ENCODE results near the gene PCDH9. TPM values are rescaled to one million over a fixed set of nuclear protein-coding genes. Genes with fewer than 3 reads are reported as not detected.

Gene PCDH9
- total and polyA plus RNA-seq, 10 of the 15 experiments (the other 5 are each of a cell fraction or from before 2014, with no cell fraction given) = 0.02 to 2.3 (median 0.05) TPM; not detected in 1

DNA sequence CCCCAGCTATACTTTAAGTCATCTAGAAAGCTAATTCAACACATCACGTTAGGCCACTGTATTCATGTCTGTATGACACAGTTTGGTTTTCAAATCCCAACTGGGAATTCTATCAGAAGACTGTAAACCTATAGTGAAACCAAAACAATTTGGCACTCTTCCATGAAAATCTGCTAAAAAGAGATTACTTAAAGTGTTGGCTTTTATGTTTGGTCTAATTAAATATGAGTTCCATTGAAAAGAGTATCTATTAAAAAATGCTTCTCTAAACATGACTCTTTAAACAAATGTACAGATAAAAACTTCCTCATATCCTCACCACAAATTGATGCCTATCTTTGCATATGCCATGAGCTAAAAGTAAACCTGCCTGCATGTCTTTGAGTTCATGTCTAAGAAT, 25.4 kb downstream of the PCDH9 start:
- no peak overlapping the region for H3K9ac ChIP-seq (ENCODE audit: control insufficient read depth, insufficient read depth, low read length)
- H3K36me3 ChIP-seq (ENCODE audit: control insufficient read depth in 2 of 2, insufficient read depth in 2 of 2, low read length in 1 of 2) = no peaks in the 10 kb centered on the region
- ChIA-PET RAD21 (ENCODE audit: unreplicated experiment) (no interaction called here), SMC1A (ENCODE audit: uncharacterized antibody, unreplicated experiment) (no interaction called here), CTCF (interaction anchor here (0.7 to 0.8 kb wide), 2 partner anchors 32 to 100 kb away, joined by 3 read pairs; no protein-coding TSS in a partner anchor), POLR2A (no interaction called here)
- H3K4me3 ChIP-seq = no peak overlapping the region
- no peak overlapping the region for H3K4me2 ChIP-seq (ENCODE audit: control insufficient read depth, insufficient read depth)
- H3K27me3 ChIP-seq (replicated peaks in 1 of 2; ENCODE audit: control insufficient read depth in 2 of 2, insufficient read depth in 2 of 2, low read length in 1 of 2) = no peaks in the 10 kb centered on the region
- no peaks in the 10 kb centered on the region for H3K79me2 ChIP-seq (ENCODE audit: control insufficient read depth, insufficient read depth, low read length)
- no peak overlapping the region for H2AFZ ChIP-seq (ENCODE audit: control insufficient read depth, low read depth, low read length)
- in situ Hi-C loops (cut with MboI) = no loop called here
- no peaks in the 10 kb centered on the region for H3K4me1 ChIP-seq (ENCODE audit: control insufficient read depth, insufficient read depth, low read length)
- FAIRE-seq (no peak), DNase-seq (ENCODE audit: low read depth, low spot score) (no peak), ATAC-seq (no peak)
- WGBS (ENCODE audit: insufficient coverage, insufficient replicate concordance, low lambda C conversion rate, missing lambda C conversion rate) = 0% methylated on average over 1 of the region's 1 CpG
- no peak overlapping the region for H3K27ac ChIP-seq (ENCODE audit: control insufficient read depth, insufficient read depth)
- intact Hi-C loops (cut with micrococcal nuclease; ENCODE audit: unreplicated experiment) = no loop called here
- BruUV-seq (replicated peaks) = no TSS peak
- no peaks in the 10 kb centered on the region for H3K9me3 ChIP-seq (replicated peaks; ENCODE audit: control insufficient read depth, insufficient read depth, low read length)
- H4K20me1 ChIP-seq (ENCODE audit: control insufficient read depth, insufficient read depth) = no peaks in the 10 kb centered on the region
- no peak for TF ChIP-seq NBN (IDR thresholded peaks at IDR 0.05)
- TF ChIP-seq ZNF384 (IDR thresholded peaks at IDR 0.05; ENCODE audit: borderline replicate concordance, low read depth, low read length) = no peak
- no peak for TF ChIP-seq ZNF687 (IDR thresholded peaks at IDR 0.05)
- no peak for TF ChIP-seq EZH2 (IDR thresholded peaks at IDR 0.05; ENCODE audit: borderline replicate concordance, control insufficient read depth, low read depth, low read length)
- no peak for TF ChIP-seq RB1 (IDR thresholded peaks at IDR 0.05; ENCODE audit: borderline replicate concordance)
- no peak for TF ChIP-seq KAT2A (conservative IDR thresholded peaks at IDR 0.05; ENCODE audit: control insufficient read depth, low read depth, low read length)
- no peak for TF ChIP-seq CHD1 (IDR thresholded peaks at IDR 0.05; ENCODE audit: low read depth, low read length)
- TF ChIP-seq, protein P1, sequence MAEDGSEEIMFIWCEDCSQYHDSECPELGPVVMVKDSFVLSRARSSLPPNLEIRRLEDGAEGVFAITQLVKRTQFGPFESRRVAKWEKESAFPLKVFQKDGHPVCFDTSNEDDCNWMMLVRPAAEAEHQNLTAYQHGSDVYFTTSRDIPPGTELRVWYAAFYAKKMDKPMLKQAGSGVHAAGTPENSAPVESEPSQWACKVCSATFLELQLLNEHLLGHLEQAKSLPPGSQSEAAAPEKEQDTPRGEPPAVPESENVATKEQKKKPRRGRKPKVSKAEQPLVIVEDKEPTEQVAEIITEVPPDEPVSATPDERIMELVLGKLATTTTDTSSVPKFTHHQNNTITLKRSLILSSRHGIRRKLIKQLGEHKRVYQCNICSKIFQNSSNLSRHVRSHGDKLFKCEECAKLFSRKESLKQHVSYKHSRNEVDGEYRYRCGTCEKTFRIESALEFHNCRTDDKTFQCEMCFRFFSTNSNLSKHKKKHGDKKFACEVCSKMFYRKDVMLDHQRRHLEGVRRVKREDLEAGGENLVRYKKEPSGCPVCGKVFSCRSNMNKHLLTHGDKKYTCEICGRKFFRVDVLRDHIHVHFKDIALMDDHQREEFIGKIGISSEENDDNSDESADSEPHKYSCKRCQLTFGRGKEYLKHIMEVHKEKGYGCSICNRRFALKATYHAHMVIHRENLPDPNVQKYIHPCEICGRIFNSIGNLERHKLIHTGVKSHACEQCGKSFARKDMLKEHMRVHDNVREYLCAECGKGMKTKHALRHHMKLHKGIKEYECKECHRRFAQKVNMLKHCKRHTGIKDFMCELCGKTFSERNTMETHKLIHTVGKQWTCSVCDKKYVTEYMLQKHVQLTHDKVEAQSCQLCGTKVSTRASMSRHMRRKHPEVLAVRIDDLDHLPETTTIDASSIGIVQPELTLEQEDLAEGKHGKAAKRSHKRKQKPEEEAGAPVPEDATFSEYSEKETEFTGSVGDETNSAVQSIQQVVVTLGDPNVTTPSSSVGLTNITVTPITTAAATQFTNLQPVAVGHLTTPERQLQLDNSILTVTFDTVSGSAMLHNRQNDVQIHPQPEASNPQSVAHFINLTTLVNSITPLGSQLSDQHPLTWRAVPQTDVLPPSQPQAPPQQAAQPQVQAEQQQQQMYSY (CRISPR knock-in tag; IDR thresholded peaks at IDR 0.05) = no peak
- no peak for TF ChIP-seq ZNF24 (IDR thresholded peaks at IDR 0.05)
- TF ChIP-seq IRF5 (IDR thresholded peaks at IDR 0.05; ENCODE audit: borderline replicate concordance) = no peak
- TF ChIP-seq ZNF622 (IDR thresholded peaks at IDR 0.05) = no peak
- TF ChIP-seq, protein P2, sequence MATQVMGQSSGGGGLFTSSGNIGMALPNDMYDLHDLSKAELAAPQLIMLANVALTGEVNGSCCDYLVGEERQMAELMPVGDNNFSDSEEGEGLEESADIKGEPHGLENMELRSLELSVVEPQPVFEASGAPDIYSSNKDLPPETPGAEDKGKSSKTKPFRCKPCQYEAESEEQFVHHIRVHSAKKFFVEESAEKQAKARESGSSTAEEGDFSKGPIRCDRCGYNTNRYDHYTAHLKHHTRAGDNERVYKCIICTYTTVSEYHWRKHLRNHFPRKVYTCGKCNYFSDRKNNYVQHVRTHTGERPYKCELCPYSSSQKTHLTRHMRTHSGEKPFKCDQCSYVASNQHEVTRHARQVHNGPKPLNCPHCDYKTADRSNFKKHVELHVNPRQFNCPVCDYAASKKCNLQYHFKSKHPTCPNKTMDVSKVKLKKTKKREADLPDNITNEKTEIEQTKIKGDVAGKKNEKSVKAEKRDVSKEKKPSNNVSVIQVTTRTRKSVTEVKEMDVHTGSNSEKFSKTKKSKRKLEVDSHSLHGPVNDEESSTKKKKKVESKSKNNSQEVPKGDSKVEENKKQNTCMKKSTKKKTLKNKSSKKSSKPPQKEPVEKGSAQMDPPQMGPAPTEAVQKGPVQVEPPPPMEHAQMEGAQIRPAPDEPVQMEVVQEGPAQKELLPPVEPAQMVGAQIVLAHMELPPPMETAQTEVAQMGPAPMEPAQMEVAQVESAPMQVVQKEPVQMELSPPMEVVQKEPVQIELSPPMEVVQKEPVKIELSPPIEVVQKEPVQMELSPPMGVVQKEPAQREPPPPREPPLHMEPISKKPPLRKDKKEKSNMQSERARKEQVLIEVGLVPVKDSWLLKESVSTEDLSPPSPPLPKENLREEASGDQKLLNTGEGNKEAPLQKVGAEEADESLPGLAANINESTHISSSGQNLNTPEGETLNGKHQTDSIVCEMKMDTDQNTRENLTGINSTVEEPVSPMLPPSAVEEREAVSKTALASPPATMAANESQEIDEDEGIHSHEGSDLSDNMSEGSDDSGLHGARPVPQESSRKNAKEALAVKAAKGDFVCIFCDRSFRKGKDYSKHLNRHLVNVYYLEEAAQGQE (IDR thresholded peaks at IDR 0.05; ENCODE audit: low read depth, low read length) = no peak
